ENCODE results near the gene LCN1.

The LCN1 gene

DNA sequence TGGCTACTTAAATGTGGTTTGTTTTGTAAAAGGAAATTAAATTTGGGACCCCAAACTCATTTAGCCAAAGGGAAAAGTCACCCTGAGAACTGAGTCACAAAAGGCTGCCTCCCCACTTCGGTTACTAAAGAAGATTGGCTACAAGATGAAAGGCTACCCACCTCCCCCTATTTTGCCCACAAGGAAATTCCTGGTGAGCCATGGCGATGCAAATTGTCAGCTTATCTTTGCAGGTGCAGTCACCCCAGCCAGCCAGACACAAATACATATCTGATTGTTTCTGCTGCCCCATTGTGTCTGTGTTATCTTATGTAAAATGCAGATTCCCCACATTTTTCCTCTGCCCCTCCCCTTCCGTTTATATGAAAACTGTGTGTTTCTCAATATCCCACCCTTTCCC lies 49.2 kb downstream of the LCN1 start:
- in situ Hi-C loops (cut with HindIII; ENCODE audit: low pct_unique_long_range_greater_than_20kb, low sequenced_read_pairs) = no loop called here
- DNase-seq (ENCODE audit: low read depth in 1 of 2, low spot score in 1 of 2) = no peak
- TF ChIP-seq JUND (IDR thresholded peaks at IDR 0.05; ENCODE audit: low read depth) = no peak

DNA sequence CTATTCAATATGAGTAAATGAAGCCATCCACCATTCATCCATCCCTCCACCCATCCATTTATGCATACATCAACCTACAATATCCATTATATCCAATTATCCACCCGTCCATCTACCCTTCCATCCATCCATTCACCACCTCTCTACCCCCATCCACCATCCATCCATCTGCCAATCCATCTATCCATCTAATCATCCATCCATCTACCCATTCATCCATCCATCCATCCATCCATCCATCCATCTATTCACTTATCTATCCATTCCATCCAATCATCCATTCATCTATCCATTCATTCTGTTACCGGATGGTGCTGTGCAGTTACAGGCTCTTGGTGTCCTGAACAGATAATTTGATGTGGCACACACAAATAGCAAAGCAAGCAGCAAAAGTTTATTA lies 51.0 kb downstream of the LCN1 start:
- TF ChIP-seq JUND (IDR thresholded peaks at IDR 0.05; ENCODE audit: low read depth) = no peak
- in situ Hi-C loops (cut with HindIII; ENCODE audit: low pct_unique_long_range_greater_than_20kb, low sequenced_read_pairs) = no loop called here
- no peak for DNase-seq (ENCODE audit: low read depth in 1 of 2, low spot score in 1 of 2)

DNA sequence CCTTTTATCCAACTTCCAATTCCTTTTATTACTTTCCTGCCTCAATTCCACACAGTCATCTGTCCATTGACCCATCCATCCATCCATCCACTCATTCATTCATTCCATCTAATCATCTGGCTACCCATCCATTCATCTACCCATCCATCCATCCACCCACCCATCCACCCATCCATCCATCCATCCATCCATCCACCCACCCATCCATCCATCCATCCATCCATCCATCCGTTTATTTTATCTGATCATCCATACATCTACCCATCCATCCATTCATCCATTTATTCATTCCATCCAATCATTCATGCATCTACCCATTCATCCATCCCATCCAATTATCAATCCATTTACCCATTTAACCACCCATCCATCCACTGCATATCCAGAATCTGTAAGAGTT lies 51.9 kb downstream of the LCN1 start:
- in situ Hi-C loops (cut with HindIII; ENCODE audit: low pct_unique_long_range_greater_than_20kb, low sequenced_read_pairs) = no loop called here
- no peak for TF ChIP-seq JUND (IDR thresholded peaks at IDR 0.05; ENCODE audit: low read depth)

DNA sequence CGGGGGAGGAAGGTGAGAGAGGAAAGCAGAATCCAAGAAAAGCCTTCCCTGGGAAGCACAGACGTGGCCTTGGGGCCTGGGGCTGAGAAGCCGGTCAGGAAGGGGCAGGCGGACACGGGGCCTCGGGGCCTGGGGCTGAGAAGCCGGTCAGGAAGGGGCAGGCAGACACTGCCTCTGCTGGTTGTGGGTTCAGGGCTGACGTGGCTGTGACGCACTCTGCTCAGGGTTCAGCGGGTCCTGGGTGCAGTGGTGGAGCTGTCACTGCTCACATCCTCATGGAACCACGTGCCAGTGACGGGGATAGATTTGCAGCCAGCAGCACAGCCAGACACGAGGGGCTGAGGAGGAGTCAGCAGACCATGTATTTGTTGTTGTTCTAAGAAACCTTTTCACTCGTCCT lies 53.1 kb downstream of the LCN1 start:
- DNase-seq (ENCODE audit: low read depth in 1 of 2, low spot score in 1 of 2) = no peak
- no peak for TF ChIP-seq JUND (IDR thresholded peaks at IDR 0.05; ENCODE audit: low read depth)
- in situ Hi-C loops (cut with HindIII; ENCODE audit: low pct_unique_long_range_greater_than_20kb, low sequenced_read_pairs) = no loop called here

More for the DNA sequence above, 51.9 kb downstream of the LCN1 start:
- DNase-seq (ENCODE audit: low read depth in 1 of 2, low spot score in 1 of 2) = no peak

DNA sequence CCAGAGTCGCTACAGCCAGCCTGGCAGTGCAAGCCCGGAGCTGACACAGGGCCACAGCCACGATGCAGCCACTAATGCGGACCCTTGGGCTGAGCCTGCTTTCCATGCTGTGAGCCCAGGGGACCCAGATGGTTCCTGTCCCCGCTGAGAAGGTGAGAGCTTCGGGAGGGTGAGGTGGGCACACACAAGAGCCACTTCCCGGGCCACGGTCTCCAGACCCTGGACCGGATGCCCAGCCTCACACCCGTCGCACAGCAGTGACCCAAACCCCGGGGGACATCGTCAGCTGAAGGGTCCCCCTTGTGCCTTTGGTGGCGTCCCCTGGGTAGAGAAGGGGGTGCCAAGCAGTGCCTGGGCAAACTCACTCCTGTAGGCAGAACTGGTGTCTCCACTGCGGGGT lies 53.7 kb downstream of the LCN1 start:
- no peak for DNase-seq (ENCODE audit: low read depth in 1 of 2, low spot score in 1 of 2)
- no peak for TF ChIP-seq JUND (IDR thresholded peaks at IDR 0.05; ENCODE audit: low read depth)
- in situ Hi-C loops (cut with HindIII; ENCODE audit: low pct_unique_long_range_greater_than_20kb, low sequenced_read_pairs) = no loop called here

Measured in T47D (cell line).